ENCODE measurements around the gene KNOP1. TPM values are rescaled to one million over a fixed set of nuclear protein-coding genes. Genes with fewer than 3 reads are reported as not detected.

Gene KNOP1, protein sequence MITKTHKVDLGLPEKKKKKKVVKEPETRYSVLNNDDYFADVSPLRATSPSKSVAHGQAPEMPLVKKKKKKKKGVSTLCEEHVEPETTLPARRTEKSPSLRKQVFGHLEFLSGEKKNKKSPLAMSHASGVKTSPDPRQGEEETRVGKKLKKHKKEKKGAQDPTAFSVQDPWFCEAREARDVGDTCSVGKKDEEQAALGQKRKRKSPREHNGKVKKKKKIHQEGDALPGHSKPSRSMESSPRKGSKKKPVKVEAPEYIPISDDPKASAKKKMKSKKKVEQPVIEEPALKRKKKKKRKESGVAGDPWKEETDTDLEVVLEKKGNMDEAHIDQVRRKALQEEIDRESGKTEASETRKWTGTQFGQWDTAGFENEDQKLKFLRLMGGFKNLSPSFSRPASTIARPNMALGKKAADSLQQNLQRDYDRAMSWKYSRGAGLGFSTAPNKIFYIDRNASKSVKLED
- total RNA-seq (2012; rRNA removed) (8.4 and 10.6 TPM in 2 replicates), polyA plus RNA-seq (2012; rRNA removed) (6.9 and 7.0 TPM in 2 replicates), Bru-seq, nascent RNA (percentile 62 among the genes with signal in this experiment), BruChase-seq, experiment 1, labeled RNA remaining after a 6-hour chase (percentile 68 among the genes with signal in this experiment), BruChase-seq, experiment 2, labeled RNA remaining after a 2-hour chase (percentile 73 among the genes with signal in this experiment)
- 2.2 and 6.1 TPM in 2 replicates for polyA plus RNA-seq (2012; cell fraction: cytosol; rRNA removed)
- 1.4 and 4.3 TPM in 2 replicates for polyA plus RNA-seq (2012; cell fraction: nucleus; rRNA removed; ENCODE audit: low replicate concordance)
- long read RNA-seq, full-length matches to known transcripts = 5 of 20 reads
- long read RNA-seq, partial matches to known transcripts = 5 of 20 reads
- long read RNA-seq, other reads (novel, unspliced or antisense) = 10 of 20 reads

DNA sequence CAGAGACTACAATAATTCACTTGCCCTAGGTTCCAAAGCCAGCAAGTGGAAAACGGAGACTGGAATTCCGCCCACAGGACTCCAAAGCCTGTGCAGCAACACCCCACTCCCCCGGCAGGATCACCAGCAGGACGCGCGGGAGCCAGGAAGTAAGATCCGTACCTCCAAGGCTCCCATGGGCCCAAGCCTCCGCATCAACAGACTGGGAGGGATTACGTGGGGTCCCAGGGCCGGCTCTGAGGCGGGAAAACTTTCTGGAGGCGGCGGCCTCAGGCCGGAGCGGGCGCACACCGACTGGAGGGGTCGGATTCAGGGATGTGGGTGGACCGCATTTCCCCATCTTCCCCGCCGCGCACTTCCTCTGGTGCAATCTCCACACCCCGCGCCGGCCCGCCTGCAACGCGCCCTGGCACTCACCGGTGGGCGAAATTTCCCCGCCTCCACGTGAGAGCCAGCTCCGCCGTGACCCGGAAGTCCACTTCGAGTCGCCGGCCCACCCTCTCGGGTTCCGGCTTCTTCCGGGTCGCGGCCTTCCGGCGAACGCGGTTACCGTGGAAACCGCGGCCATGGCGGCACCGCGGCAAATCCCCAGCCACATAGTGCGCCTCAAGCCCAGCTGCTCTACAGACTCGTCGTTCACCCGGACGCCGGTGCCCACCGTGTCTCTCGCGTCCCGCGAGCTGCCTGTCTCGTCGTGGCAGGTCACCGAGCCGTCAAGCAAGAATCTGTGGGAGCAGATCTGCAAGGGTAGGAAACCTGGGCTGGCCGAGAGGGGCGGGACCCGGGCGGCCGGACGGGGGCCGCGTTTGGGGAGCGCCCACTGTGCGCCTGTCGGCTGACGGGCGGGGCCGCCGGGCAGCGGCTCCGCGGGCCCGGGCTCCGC is at the start of gene KNOP1, which contains the start of gene IQCK:
TSS of gene KNOP1 (minus strand) at position 487 of the 883 bp plus-strand sequence. CDS start 3,192 bp downstream, outside the sequence.
TSS of gene IQCK (plus strand) at position 531 of the 883 bp plus-strand sequence. CDS start at position 567, 36 bp downstream.
- Histone ChIP-seq H2AFZ (replicated peaks; ENCODE audit: low read length, poor library complexity) (peak within 1 kb of the TSS; percentile 97), H3K23ac (ENCODE audit: low read depth, low read length) (peak within 1 kb of the TSS; percentile 90), H3K9me3 (ENCODE audit: control insufficient read depth, insufficient read depth, low read length) (no peaks in the 10 kb centered on the region), H2BK20ac (ENCODE audit: low read depth, low read length) (peak within 1 kb of the TSS; percentile 37; the same call in 1 of the 2 replicates), H3K9ac (ENCODE audit: low read depth, low read length) (peak within 1 kb of the TSS; percentile 84), H3K4ac (ENCODE audit: low read depth, low read length) (peak within 1 kb of the TSS; percentile 79), H4K20me1 (ENCODE audit: insufficient read depth, low read length) (no peaks in the 10 kb centered on the region; the same call in none of the 2 replicates), H2BK5ac (ENCODE audit: low read depth, low read length, poor library complexity, severe bottlenecking) (peak within 1 kb of the TSS; percentile 68), H3K4me1 (ENCODE audit: control insufficient read depth, insufficient read depth, low read length) (peaks cover 6% of the 10 kb centered on the region; the same call in 1 of the 2 replicates), H3K4me2 (ENCODE audit: low read depth, low read length) (peak within 1 kb of the TSS; percentile 99), H3K27ac (ENCODE audit: insufficient read depth, low read length) (peak within 1 kb of the TSS; percentile 86), H2AK5ac (ENCODE audit: low read depth, low read length) (peak within 1 kb of the TSS; percentile 48), H3K9me1 (ENCODE audit: insufficient read depth, low read length) (peaks cover 9% of the 10 kb centered on the region), H3K18ac (ENCODE audit: low read depth, low read length) (peak within 1 kb of the TSS; percentile 26), H3K56ac (ENCODE audit: extremely low read depth, insufficient read depth, low read length) (peak within 1 kb of the TSS; percentile 87), H4K91ac (ENCODE audit: insufficient read depth, low read depth, low read length) (peak within 1 kb of the TSS; percentile 84), H3K4me3 (ENCODE audit: insufficient read depth, low read depth, low read length) (peak within 1 kb of the TSS; percentile 97), H4K5ac (ENCODE audit: low read depth, low read length) (peak within 1 kb of the TSS; percentile 81), H2AK9ac (replicated peaks; ENCODE audit: low read depth, low read length, poor library complexity) (peak within 1 kb of the TSS; percentile 95), H3K14ac (replicated peaks; ENCODE audit: low read depth, low read length) (peak within 1 kb of the TSS; percentile 96), H3K36me3 (ENCODE audit: control insufficient read depth, insufficient read depth, low read length) (peaks cover 6% of the 10 kb centered on the region; the same call in 1 of the 2 replicates), H2BK120ac (ENCODE audit: low read depth, low read length) (peak within 1 kb of the TSS; percentile 67), H3K27me3 (ENCODE audit: control insufficient read depth, insufficient read depth, low read length) (no peaks in the 10 kb centered on the region), H2BK15ac (ENCODE audit: low read depth, low read length) (peak within 1 kb of the TSS; percentile 13; the same call in 1 of the 3 replicates), H4K8ac (ENCODE audit: low read depth in 2 of 2, low read length in 2 of 2) (peak within 1 kb of the TSS; percentile 74 to 86), H3K79me1 (ENCODE audit: low read depth in 1 of 2, low read length in 2 of 2) (peaks cover 37 to 59% of the 10 kb centered on the region in 2 experiments)
- in situ Hi-C loops (cut with MboI; ENCODE audit: low sequenced_read_pairs) = loop anchor here (5.0 to 25.0 kb wide), 2 partner anchors 169 to 606 kb away; partner anchors contain the start of gene ITPRIPL2
- peak; percentile 87 for DNase-seq
- dilution Hi-C loops (cut with HindIII; ENCODE audit: low sequenced_read_pairs, unreplicated experiment) = no loop called here
- POLR2A ChIA-PET (ENCODE audit: unreplicated experiment) = no interaction called here
- no TSS peak for BruUV-seq (replicated peaks)
- WGBS, 2 experiments (ENCODE audit: extremely low coverage in 2 of 2, insufficient read length in 1 of 2) = 0% methylated on average over 45 of the region's 88 CpGs; no CpG with 5 or more reads in 1 of the 2 experiments
- CTCF ChIA-PET = no interaction called here
- peak; percentile 92 for ATAC-seq (ENCODE audit: low read depth)
- intact Hi-C loops (cut with micrococcal nuclease) = loop anchor here (1.0 to 10.0 kb wide), 2 partner anchors 113 to 168 kb away; no protein-coding TSS in a partner anchor
- TF ChIP-seq MAFK (IDR thresholded peaks at IDR 0.05; ENCODE audit: low read depth, low read length) (no peak), NFE2L2 (IDR thresholded peaks at IDR 0.05; ENCODE audit: low read depth, low read length) (no peak), CHD1 (IDR thresholded peaks at IDR 0.05; ENCODE audit: low read depth, low read length) (no peak), FOS (IDR thresholded peaks at IDR 0.05; ENCODE audit: low read depth, low read length) (no peak), RCOR1 (IDR thresholded peaks at IDR 0.05; ENCODE audit: insufficient replicate concordance, low read length) (no peak), MXI1 (IDR thresholded peaks at IDR 0.05; ENCODE audit: borderline replicate concordance, low read depth, low read length) (peak; percentile 98)
- TF ChIP-seq, protein P1, sequence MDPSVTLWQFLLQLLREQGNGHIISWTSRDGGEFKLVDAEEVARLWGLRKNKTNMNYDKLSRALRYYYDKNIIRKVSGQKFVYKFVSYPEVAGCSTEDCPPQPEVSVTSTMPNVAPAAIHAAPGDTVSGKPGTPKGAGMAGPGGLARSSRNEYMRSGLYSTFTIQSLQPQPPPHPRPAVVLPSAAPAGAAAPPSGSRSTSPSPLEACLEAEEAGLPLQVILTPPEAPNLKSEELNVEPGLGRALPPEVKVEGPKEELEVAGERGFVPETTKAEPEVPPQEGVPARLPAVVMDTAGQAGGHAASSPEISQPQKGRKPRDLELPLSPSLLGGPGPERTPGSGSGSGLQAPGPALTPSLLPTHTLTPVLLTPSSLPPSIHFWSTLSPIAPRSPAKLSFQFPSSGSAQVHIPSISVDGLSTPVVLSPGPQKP (IDR thresholded peaks at IDR 0.05; ENCODE audit: borderline replicate concordance, low read depth, low read length) = no peak
- TF ChIP-seq, protein P2, sequence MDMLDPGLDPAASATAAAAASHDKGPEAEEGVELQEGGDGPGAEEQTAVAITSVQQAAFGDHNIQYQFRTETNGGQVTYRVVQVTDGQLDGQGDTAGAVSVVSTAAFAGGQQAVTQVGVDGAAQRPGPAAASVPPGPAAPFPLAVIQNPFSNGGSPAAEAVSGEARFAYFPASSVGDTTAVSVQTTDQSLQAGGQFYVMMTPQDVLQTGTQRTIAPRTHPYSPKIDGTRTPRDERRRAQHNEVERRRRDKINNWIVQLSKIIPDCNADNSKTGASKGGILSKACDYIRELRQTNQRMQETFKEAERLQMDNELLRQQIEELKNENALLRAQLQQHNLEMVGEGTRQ (IDR thresholded peaks at IDR 0.05; ENCODE audit: low read depth, low read length) = peak; percentile 43; the same call in 1 of the 2 replicates
